Mesodermal cell (in vitro differentiated cells): ENCODE measurements around the gene MPZ.

ENCODE experiments used
- H3K27ac ChIP-seq: 2 replicates; pipeline ENCODE4 v1.7.0; 2013; ENCODE audit warnings: mild to moderate bottlenecking, low read depth, low read length, moderate library complexity; ENCODE audit not compliant: severe bottlenecking
- H3K36me3 ChIP-seq: 2 replicates; pipeline ENCODE4 v1.7.1; 2013; ENCODE audit warnings: mild to moderate bottlenecking, low read length, moderate library complexity; ENCODE audit not compliant: control insufficient read depth, insufficient read depth
- H3K4me1 ChIP-seq: one replicate; pipeline ENCODE4 v1.7.1; 2013; ENCODE audit warnings: mild to moderate bottlenecking, low read length; ENCODE audit not compliant: insufficient read depth, control insufficient read depth, poor library complexity, severe bottlenecking
- H3K4me3 ChIP-seq: 2 replicates; pipeline ENCODE4 v1.7.0; 2013; ENCODE audit warnings: low read length, control low read depth, mild to moderate bottlenecking; ENCODE audit not compliant: insufficient read depth, poor library complexity, severe bottlenecking; ENCODE audit errors: extremely low read depth
- H3K9me3 ChIP-seq: 2 replicates; pipeline ENCODE4 v1.7.1; 2013; ENCODE audit warnings: mild to moderate bottlenecking, low read length, moderate library complexity; ENCODE audit not compliant: control insufficient read depth
- WGBS, 2 experiments: methylation state at CpG; one replicate each; pipeline ENCODE4 v1.1.5; 2013; ENCODE audit warnings: missing lambda C conversion rate in 2 of 2; ENCODE audit not compliant: insufficient coverage in 2 of 2; 5-methylcytosine and 5-hydroxymethylcytosine counted together

The MPZ gene

DNA sequence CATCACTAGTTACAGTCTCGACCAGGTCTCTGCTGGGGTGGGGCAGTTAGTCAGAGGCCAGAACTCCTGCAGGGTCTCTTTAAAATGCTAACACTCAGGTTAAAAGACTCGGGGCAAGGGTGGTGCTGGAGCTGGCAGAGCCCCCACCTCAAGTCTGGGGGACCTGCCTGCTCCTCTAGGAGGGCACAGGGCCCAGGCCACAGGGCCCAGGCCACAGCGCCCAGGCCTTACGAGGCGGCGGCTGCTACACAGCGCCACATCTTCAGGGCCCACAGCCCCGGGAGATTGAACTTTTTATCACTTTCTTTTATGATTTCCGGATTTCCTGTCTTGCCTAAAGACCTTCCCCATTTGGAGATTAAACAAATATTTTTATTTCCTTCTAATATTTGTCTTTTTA, 10.4 kb downstream of the MPZ start:
- no peak overlapping the region for H3K4me3 ChIP-seq
- 77 to 78% methylated on average over 6 to 9 of the region's 9 CpGs for WGBS, 2 experiments
- H3K27ac ChIP-seq, result no peak overlapping the region
- H3K9me3 ChIP-seq, result no peaks in the 10 kb centered on the region
- H3K36me3 ChIP-seq, result no peaks in the 10 kb centered on the region
- H3K4me1 ChIP-seq, result no peaks in the 10 kb centered on the region

DNA sequence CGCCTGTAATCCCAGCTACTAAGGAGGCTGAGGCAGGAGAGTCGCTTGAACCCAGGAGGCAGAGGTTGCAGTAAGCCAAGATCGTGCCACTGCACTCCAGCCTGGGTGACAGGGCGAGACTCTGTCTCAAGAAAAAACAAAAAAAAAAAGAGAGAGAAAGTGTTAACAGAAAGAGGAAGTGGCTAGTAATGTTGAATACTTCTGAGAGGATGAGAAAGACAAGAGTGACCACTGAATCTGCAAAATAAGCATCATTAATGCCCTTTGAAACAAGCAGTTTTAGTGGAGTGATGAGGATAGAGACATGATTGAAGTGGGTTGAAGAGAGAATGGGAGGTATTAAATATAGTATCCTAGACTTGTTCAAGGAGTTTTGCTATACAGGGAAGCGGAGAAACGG, 11.7 kb downstream of the MPZ start:
- Histone ChIP-seq H3K36me3 (no peaks in the 10 kb centered on the region), H3K4me3 (no peak overlapping the region), H3K27ac (no peak overlapping the region), H3K9me3 (no peaks in the 10 kb centered on the region), H3K4me1 (no peaks in the 10 kb centered on the region)
- WGBS, 2 experiments, result 96% methylated on average over 6 of the region's 6 CpGs

DNA sequence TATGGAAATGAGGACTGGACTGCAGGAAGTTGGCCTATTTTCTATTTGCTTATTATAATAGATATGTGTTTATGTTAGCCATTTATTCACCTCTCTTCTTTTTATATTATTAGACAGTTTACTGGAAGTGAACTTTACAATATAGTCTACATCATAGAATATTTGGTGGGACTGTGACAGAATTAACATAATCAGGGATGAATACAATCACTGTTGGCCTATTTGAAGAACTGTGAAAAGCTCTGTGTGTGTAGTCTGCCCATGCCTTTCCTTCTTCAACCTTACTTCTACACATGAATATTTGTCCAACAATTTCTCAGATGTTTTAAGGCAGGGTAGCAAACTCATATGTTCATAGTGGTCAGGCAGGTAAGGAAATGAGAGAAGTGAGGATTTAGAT, 12.4 kb downstream of the MPZ start:
- no peaks in the 10 kb centered on the region for H3K4me1 ChIP-seq
- H3K4me3 ChIP-seq, result no peak overlapping the region
- H3K36me3 ChIP-seq, result no peaks in the 10 kb centered on the region
- H3K9me3 ChIP-seq, result no peaks in the 10 kb centered on the region
- no peak overlapping the region for H3K27ac ChIP-seq

DNA sequence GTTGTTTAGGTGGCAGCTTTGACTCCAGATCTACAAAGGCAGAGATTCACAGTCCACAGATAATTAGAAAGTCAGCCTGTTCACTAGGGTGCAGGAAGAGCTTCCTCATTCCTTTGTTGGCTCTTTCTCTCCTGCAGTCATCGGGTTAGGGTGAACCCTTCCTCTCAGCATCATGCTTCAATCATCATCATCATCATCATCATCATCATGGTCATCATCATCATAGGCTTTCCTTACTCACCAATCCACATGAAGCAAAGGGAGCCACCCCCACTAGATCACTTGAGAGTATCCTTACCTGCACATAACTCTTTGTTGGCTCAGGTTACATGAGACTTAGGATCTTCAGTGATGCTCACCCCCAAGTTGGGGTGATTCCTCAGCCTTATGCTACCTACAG, 19.0 kb downstream of the MPZ start:
- Histone ChIP-seq H3K4me3 (no peak overlapping the region), H3K4me1 (no peaks in the 10 kb centered on the region), H3K27ac (no peak overlapping the region), H3K36me3 (no peaks in the 10 kb centered on the region), H3K9me3 (no peaks in the 10 kb centered on the region)
- 75 to 89% methylated on average over 1 of the region's 1 CpG for WGBS, 2 experiments

DNA sequence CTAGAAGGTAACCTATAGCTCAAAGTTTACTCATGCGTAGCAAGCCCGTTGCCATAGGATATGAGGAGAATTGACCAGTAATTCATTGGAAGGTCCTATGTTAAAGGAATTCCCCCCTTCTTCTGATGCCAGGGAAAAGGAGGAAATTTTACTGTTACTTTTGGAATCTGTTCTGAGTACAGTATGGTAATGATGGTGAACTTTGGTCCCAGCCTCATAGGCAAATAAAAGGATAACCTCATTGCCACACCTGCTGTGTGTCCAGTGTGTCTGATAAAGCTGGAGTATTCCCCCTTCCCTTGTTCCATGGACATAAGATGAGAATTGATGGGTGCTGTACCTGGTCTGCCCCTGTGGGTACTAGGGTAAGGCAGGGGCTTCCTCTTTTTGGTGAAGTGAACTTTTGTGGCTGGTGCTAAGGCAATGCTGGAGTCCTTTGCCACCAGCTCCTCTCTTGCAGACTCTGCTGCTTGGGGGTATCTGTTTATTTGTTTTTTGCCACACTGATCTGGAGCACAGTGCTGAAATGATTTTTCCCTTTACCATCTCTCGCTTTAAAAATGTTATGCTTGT, 22.2 kb downstream of the MPZ start:
- WGBS, 2 experiments, result 80% methylated on average over 1 of the region's 3 CpGs; no CpG with 5 or more reads in 1 of the 2 experiments

DNA sequence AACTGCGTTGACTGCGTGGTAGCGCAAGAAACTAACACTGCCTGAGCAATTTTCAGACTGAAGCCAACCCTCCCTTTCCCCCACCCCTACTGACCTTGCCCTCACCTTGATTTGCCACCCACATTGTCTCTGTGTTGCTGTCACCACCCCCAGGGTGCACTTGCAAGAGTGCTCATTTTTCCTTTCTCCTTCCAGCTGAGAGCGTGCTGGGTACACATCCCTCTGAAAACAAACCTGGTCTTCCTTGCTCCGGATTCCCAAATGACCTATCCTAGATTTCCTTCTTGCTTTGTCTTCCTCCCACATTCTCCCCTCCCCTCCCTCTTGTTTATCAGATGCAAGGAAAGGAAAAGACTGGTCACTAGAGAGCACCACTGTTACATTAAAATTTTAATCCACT, 24.2 kb downstream of the MPZ start:
- WGBS, 2 experiments, result 68 to 83% methylated on average over 2 to 4 of the region's 5 CpGs
- Histone ChIP-seq H3K27ac (no peak overlapping the region), H3K4me3 (no peak overlapping the region), H3K9me3 (no peaks in the 10 kb centered on the region), H3K4me1 (no peaks in the 10 kb centered on the region), H3K36me3 (no peaks in the 10 kb centered on the region)

More for the DNA sequence above, 22.2 kb downstream of the MPZ start:
- Histone ChIP-seq H3K27ac (no peak overlapping the region), H3K4me1 (no peaks in the 10 kb centered on the region), H3K36me3 (no peaks in the 10 kb centered on the region), H3K4me3 (no peak overlapping the region), H3K9me3 (no peaks in the 10 kb centered on the region)

DNA sequence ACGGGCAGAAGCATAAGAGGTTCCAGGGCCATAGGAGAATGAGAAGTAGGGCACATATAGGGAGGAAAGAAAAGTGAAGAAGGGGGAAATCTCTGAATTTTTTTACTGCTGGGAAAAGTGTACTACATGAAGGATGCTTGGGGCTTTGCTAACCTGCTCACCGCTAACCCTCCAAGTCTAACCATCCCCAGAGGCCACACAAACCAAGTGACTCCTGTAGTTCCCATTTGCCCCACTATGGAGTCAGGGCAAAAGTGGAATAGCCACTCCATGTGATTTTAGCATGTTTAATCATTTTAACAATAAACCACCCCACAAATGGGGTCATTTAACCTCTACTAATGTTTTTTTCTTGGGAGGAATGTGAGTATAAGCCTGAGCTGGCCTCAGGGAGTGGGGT, 24.7 kb downstream of the MPZ start:
- Histone ChIP-seq H3K9me3 (no peaks in the 10 kb centered on the region), H3K36me3 (no peaks in the 10 kb centered on the region), H3K27ac (no peak overlapping the region), H3K4me1 (no peaks in the 10 kb centered on the region), H3K4me3 (no peak overlapping the region)
- 75% methylated on average over 1 to 2 of the region's 2 CpGs for WGBS, 2 experiments

DNA sequence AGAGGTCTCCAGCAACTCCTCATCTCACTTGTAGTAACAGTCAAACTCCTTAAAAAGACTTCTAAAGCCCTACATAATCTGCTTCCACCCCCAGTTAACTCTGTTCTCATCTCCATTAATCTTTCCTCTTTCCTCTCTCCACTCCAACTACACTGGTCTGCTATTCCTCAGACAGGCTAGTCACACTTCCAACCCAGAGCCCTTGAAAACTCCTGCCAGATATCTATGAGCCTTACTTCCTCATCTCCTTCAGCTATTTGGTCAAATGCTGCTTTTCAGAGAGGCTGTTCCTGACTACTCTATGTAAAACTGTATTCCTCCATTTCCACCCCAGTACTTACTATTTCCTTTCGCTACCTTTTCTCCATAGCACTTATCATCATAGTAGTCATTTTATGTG, 26.8 kb downstream of the MPZ start:
- H3K27ac ChIP-seq, result no peak overlapping the region
- no peaks in the 10 kb centered on the region for H3K9me3 ChIP-seq
- H3K4me3 ChIP-seq, result no peak overlapping the region
- no peaks in the 10 kb centered on the region for H3K36me3 ChIP-seq
- WGBS, 2 experiments, result no CpG with 5 or more reads among the region's 1 CpG
- no peaks in the 10 kb centered on the region for H3K4me1 ChIP-seq

DNA sequence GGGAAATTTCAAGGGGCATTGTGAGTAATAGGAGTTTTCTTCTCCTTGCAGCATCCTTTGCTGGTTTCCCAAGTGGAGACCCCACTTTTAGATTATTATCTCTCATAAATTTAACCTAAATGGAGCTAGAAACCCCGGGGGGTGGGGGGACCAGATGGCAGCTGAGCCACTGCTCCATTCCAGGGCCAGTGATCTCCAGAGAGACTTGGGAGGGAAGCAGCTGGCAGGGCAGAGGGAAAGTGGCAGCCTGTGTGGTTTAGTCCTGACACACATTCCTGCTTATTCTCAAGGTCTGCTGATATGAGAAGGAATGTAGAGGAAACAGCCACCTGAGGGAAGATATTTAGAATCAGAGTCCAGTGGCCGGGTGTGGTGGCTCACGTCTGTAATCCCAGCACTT, 34.9 kb downstream of the MPZ start:
- peak overlapping the region; percentile 19 for H3K27ac ChIP-seq
- no peak overlapping the region for H3K4me3 ChIP-seq
- H3K9me3 ChIP-seq, result no peaks in the 10 kb centered on the region
- H3K4me1 ChIP-seq, result no peaks in the 10 kb centered on the region
- no peaks in the 10 kb centered on the region for H3K36me3 ChIP-seq
- WGBS, 2 experiments, result 80% methylated on average over 3 of the region's 3 CpGs; no CpG with 5 or more reads in 1 of the 2 experiments

DNA sequence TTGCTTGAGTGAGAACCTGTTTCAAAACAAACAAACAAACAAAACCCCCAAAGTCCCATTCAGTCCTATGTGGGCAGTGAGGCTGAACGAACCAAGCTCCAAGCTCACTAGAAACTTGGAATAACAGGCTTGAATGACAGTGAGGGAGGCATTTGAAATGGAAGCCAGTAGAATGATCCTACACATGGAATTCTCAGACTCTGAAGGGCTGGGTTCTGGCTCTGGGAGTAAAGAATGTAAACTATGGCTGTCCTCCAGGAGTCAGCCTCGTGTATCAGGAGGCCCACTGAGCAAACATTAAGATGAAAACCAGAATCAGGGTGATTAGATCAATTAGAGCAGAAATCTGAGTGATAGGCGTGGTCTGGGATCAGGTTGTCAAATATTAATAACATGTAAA, 36.4 kb downstream of the MPZ start:
- H3K4me1 ChIP-seq, result no peaks in the 10 kb centered on the region
- no peak overlapping the region for H3K27ac ChIP-seq
- no peaks in the 10 kb centered on the region for H3K36me3 ChIP-seq
- H3K4me3 ChIP-seq, result no peak overlapping the region
- no peaks in the 10 kb centered on the region for H3K9me3 ChIP-seq
- 67 to 77% methylated on average over 2 to 3 of the region's 3 CpGs for WGBS, 2 experiments

DNA sequence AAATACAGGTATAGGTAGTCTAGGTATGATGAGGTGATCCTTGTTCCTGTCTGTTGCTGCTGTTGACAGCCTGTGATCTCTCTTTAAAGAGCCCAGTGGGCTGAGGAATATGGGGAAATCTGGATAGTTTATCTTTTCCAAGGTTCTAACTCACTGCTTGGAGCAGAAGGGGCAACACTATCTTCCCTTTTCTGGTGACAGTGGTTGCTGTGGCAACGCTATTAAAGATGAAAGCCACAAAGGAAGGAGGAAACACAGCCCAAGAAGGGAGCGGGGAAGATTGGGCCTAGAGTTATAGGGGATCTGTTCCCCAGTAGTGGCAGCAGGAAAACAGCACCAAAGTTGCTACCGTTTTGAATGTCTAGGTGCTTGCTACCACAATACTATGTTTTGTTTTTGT, 42.4 kb downstream of the MPZ start:
- no peak overlapping the region for H3K4me3 ChIP-seq
- no peaks in the 10 kb centered on the region for H3K36me3 ChIP-seq
- H3K9me3 ChIP-seq, result no peaks in the 10 kb centered on the region
- peaks cover 9% of the 10 kb centered on the region for H3K4me1 ChIP-seq
- no peak overlapping the region for H3K27ac ChIP-seq
- WGBS, 2 experiments, result 73 to 92% methylated on average over 2 to 3 of the region's 3 CpGs
